Measurements from ENCODE around the gene MPIG6B.
A peak's percentile ranks its signal among the peaks of the same experiment; 100 is the strongest.

Gene MPIG6B

DNA sequence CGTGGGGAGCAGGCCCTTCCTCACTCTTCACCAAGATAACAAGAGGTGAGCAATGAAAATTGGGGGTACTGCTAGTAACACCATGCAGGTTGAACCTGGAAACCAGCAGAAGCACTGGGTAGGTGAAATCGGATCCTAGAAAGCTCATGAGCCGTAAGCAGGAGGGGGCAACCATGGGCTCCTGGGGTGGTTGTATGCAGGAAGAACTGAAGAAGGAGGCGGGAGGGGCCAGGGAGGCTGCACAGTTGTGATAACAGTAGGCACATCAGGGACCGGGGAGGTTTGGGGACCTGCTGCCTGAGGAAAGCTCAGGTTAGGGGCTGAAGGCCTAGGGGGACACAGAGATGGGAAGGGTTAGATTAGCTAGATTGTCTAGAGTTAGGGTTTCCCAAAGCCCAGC is 36.7 kb upstream of the MPIG6B start:
- TF ChIP-seq, protein P1, sequence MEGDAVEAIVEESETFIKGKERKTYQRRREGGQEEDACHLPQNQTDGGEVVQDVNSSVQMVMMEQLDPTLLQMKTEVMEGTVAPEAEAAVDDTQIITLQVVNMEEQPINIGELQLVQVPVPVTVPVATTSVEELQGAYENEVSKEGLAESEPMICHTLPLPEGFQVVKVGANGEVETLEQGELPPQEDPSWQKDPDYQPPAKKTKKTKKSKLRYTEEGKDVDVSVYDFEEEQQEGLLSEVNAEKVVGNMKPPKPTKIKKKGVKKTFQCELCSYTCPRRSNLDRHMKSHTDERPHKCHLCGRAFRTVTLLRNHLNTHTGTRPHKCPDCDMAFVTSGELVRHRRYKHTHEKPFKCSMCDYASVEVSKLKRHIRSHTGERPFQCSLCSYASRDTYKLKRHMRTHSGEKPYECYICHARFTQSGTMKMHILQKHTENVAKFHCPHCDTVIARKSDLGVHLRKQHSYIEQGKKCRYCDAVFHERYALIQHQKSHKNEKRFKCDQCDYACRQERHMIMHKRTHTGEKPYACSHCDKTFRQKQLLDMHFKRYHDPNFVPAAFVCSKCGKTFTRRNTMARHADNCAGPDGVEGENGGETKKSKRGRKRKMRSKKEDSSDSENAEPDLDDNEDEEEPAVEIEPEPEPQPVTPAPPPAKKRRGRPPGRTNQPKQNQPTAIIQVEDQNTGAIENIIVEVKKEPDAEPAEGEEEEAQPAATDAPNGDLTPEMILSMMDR (IDR thresholded peaks at IDR 0.05), result no peak

GRCh38 chr6:31687321-31687720 is 35.9 kb upstream of the MPIG6B start:
- TF ChIP-seq, protein P1 (IDR thresholded peaks at IDR 0.05), result no peak

DNA sequence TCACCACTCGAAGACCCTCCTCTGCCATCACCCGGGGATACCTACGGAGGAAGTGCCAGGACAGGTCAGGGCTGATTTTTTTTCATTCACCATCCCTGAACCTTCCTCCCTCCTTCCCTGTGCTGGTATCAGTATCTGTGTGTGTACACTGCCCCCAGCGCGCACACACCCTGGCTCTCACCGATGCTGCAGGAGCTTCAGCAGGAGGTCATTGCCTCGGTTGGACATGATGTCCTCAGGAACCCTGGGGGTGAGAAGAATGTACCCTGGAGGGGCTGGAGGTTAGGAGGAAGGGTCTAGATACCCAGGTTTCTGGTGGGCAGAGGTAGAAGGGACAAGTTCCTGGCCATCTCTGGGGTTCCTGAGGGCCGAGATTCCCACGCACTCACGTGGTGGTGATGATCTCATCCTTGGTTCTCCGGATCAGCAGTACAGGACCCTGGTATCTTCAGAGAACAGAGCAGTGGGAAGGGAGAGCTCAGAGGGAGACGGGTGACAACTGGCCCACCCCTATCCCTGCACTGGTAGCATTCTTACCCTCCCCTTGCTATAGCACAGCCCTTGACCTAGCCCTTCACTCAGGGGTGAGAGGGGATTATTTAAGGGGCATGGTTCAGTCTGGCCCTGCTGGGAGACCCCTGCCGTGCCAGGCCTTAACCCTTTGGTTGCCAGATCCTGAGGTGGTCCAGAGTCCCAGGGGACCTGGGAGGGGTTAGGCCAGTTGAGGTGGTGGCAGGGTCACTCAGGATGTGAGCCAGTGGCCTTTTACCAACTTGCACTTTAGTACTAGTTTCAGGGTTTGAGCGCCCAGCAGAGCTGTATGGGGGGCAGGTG is 35.1 kb upstream of the MPIG6B start:
- TF ChIP-seq, protein P1 (IDR thresholded peaks at IDR 0.05), result no peak

GRCh38 chr6:31689249-31690110 is 33.7 kb upstream of the MPIG6B start:
- TF ChIP-seq, protein P1 (IDR thresholded peaks at IDR 0.05), result peak; percentile 36

- TF ChIP-seq, protein P1 (IDR thresholded peaks at IDR 0.05), result no peak
Observed at GRCh38 chr6:31690231-31691077, 32.7 kb upstream of the MPIG6B start.

DNA sequence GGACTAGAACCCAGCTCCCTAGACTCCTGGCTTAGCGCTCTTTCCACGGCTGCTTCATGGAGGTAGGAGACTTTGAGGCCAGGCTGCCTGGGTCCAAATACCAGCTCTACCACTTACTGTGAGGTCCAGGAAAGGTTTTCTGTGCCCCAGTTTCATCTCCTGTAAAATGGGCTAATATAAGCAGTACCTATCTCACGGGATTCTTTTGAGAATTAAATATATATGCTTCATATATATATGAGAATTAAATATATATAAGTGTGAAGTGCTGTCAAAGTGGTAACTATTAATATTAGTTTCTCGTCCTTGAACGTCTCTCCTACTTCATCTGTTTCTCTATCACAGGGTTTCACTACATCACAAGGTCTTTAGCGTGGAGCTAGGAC is 32.1 kb upstream of the MPIG6B start:
- TF ChIP-seq, protein P1 (IDR thresholded peaks at IDR 0.05), result no peak

DNA sequence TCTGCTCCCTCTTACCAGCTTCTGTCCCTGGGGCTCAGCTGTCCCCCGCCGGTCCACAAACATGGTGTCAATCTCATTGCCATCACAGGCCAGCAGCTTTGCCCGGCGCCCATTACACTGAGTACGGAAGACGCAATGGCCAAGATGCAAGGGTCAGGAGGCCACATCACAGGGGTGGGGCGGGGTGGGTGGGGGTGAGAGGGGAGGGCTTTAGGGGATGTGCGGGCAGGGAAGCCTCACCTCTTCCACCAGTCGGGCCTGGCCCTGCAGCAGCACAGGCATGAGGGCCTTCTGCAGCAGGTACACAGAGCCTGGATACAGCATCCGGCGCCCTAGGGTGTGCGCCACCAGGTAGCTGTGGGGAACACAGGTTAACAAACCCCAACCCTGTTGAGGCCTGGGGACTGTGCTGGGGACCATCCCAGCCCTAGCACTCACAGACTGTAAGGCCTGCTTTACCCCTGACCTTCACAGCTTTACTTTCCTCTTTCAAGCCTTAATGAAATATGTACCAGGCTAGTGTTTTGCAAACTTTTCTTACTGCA is 31.5 kb upstream of the MPIG6B start:
- TF ChIP-seq, protein P1 (IDR thresholded peaks at IDR 0.05), result no peak

Measured in LNCAP (cell line).